IMR-90 (cell line): ENCODE results near the gene S100A3. TPM values are rescaled to one million over a fixed set of nuclear protein-coding genes. Genes with fewer than 3 reads are reported as not detected.

ENCODE experiments used
- ATAC-seq: fragments of 200-7000 bp; cut with Tn5 transposase; 2 replicates; pipeline ENCODE4 v1.9.1; 2020; ENCODE audit warnings: low read depth, mild to moderate bottlenecking, moderate library complexity
- BruUV-seq: library from RNA; stranded (reverse); fragments of 400-500 nt; replicated peaks from 2 replicates; lab custom pipeline; 2021; lab: Mats Ljungman, UMichigan
- CTCF ChIA-PET: fragments of 300-600 bp; formaldehyde crosslinking; extraction: SDS; loops from one replicate; lab custom pipeline; 2021; ENCODE audit warnings: antibody characterized with exemption; lab: Yijun Ruan, JAX
- POLR2A ChIA-PET: fragments of 300-600 bp; sonication (Branson Sonifier 250); formaldehyde crosslinking; loops from one replicate; lab custom pipeline; 2022; ENCODE audit warnings: antibody characterized with exemption; ENCODE audit not compliant: unreplicated experiment; lab: Charles Lee
- DNase-seq: peaks from one replicate; pipeline ENCODE4 v3.0.0; 2013
- H2AFZ ChIP-seq: replicated peaks from 2 replicates; pipeline ENCODE3; 2013; ENCODE audit warnings: low read length, mild to moderate bottlenecking; ENCODE audit not compliant: poor library complexity
- H2AK5ac ChIP-seq: 2 replicates; pipeline ENCODE4 v1.6.1; 2013; ENCODE audit warnings: low read depth, low read length, inconsistent platforms
- H2AK9ac ChIP-seq: replicated peaks from 2 replicates; pipeline ENCODE3; 2013; ENCODE audit warnings: mild to moderate bottlenecking, low read depth, low read length, moderate library complexity; ENCODE audit not compliant: poor library complexity
- H2BK120ac ChIP-seq: 2 replicates; pipeline ENCODE4 v1.6.1; 2013; ENCODE audit warnings: low read depth, low read length, inconsistent platforms
- H2BK15ac ChIP-seq: 3 replicates; pipeline ENCODE4 v1.6.1; 2013; ENCODE audit warnings: low read depth, low read length, inconsistent platforms
- H2BK20ac ChIP-seq: 2 replicates; pipeline ENCODE4 v1.6.1; 2013; ENCODE audit warnings: low read depth, mild to moderate bottlenecking, inconsistent platforms, low read length, moderate library complexity
- H2BK5ac ChIP-seq: 2 replicates; pipeline ENCODE4 v1.6.1; 2013; ENCODE audit warnings: mild to moderate bottlenecking, low read depth, low read length, inconsistent platforms; ENCODE audit not compliant: poor library complexity, severe bottlenecking
- H3K14ac ChIP-seq: replicated peaks from 2 replicates; pipeline ENCODE4 v1.6.1; 2013; ENCODE audit warnings: low read depth, low read length, inconsistent platforms
- H3K18ac ChIP-seq: 2 replicates; pipeline ENCODE4 v1.6.1; 2013; ENCODE audit warnings: low read depth, low read length, control low read depth
- H3K23ac ChIP-seq: 2 replicates; pipeline ENCODE4 v1.6.1; 2013; ENCODE audit warnings: low read depth, low read length, inconsistent platforms
- H3K27ac ChIP-seq: 2 replicates; pipeline ENCODE4 v1.5.1; 2013; ENCODE audit warnings: mild to moderate bottlenecking, control low read depth, low read length; ENCODE audit not compliant: insufficient read depth
- H3K27me3 ChIP-seq: 2 replicates; pipeline ENCODE4 v1.6.1; 2013; ENCODE audit warnings: low read length; ENCODE audit not compliant: control insufficient read depth, insufficient read depth
- H3K36me3 ChIP-seq: 2 replicates; pipeline ENCODE4 v1.6.1; 2013; ENCODE audit warnings: low read length, mixed read lengths; ENCODE audit not compliant: control insufficient read depth, insufficient read depth
- H3K4ac ChIP-seq: 2 replicates; pipeline ENCODE4 v1.6.1; 2013; ENCODE audit warnings: low read depth, low read length, inconsistent platforms
- H3K4me1 ChIP-seq: 2 replicates; pipeline ENCODE4 v1.6.1; 2013; ENCODE audit warnings: low read length, mixed read lengths; ENCODE audit not compliant: control insufficient read depth, insufficient read depth
- H3K4me2 ChIP-seq: 2 replicates; pipeline ENCODE4 v1.6.1; 2013; ENCODE audit warnings: low read depth, mild to moderate bottlenecking, control low read depth, low read length, moderate library complexity
- H3K4me3 ChIP-seq: 2 replicates; pipeline ENCODE4 v1.5.1; 2013; ENCODE audit warnings: low read depth, mild to moderate bottlenecking, control low read depth, low read length, moderate library complexity; ENCODE audit not compliant: insufficient read depth
- H3K56ac ChIP-seq: 2 replicates; pipeline ENCODE4 v1.6.1; 2013; ENCODE audit warnings: low read length, inconsistent platforms; ENCODE audit not compliant: insufficient read depth; ENCODE audit errors: extremely low read depth
- H3K79me1 ChIP-seq, 2 experiments: 2 replicates each; pipeline ENCODE4 v1.6.1; 2013; ENCODE audit warnings: low read length in 2 of 2, inconsistent platforms in 1 of 2, low read depth in 1 of 2
- H3K9ac ChIP-seq: 2 replicates; pipeline ENCODE4 v1.6.1; 2013; ENCODE audit warnings: low read depth, low read length, control low read depth
- H3K9me1 ChIP-seq: 2 replicates; pipeline ENCODE4 v1.6.1; 2013; ENCODE audit warnings: low read length, inconsistent platforms; ENCODE audit not compliant: insufficient read depth
- H3K9me3 ChIP-seq: 2 replicates; pipeline ENCODE4 v1.6.1; 2013; ENCODE audit warnings: low read length; ENCODE audit not compliant: control insufficient read depth, insufficient read depth
- H4K20me1 ChIP-seq: 2 replicates; pipeline ENCODE4 v1.6.1; 2013; ENCODE audit warnings: low read length, inconsistent platforms; ENCODE audit not compliant: insufficient read depth
- H4K5ac ChIP-seq: 2 replicates; pipeline ENCODE4 v1.6.1; 2013; ENCODE audit warnings: mild to moderate bottlenecking, low read depth, low read length, control low read depth
- H4K8ac ChIP-seq, 2 experiments: 2 replicates each; pipeline ENCODE4 v1.6.1; 2013; ENCODE audit warnings: low read depth in 2 of 2, low read length in 2 of 2, control low read depth in 1 of 2, inconsistent platforms in 1 of 2
- H4K91ac ChIP-seq: 2 replicates; pipeline ENCODE4 v1.6.1; 2013; ENCODE audit warnings: low read depth, low read length, inconsistent platforms; ENCODE audit not compliant: insufficient read depth
- CEBPB ChIP-seq: IDR thresholded peaks from 2 replicates; pipeline ENCODE4 v1.6.1; 2012; ENCODE audit warnings: low read depth, low read length, improper control_type of control experiment
- FOS ChIP-seq: fragments of 150-350 bp; IDR thresholded peaks from 2 replicates; pipeline ENCODE4 v1.6.1; 2016; ENCODE audit warnings: low read depth, low read length
- MAZ ChIP-seq: IDR thresholded peaks from 2 replicates; pipeline ENCODE4 v1.6.1; 2012; ENCODE audit warnings: low read depth, mild to moderate bottlenecking, low read length, improper control_type of control experiment, moderate library complexity, borderline replicate concordance
- POLR2A ChIP-seq: IDR thresholded peaks from 2 replicates; pipeline ENCODE4 v1.6.1; 2012; ENCODE audit warnings: mild to moderate bottlenecking, low read depth, low read length
- RCOR1 ChIP-seq: IDR thresholded peaks from 2 replicates; pipeline ENCODE4 v1.6.1; 2012; ENCODE audit warnings: mild to moderate bottlenecking, low read length, improper control_type of control experiment; ENCODE audit not compliant: insufficient replicate concordance
- WGBS, 2 experiments: methylation state at CpG; one replicate each; pipeline versions ENCODE4 v1.1.5 to v1.1.7; 2013; ENCODE audit warnings: missing lambda C conversion rate in 2 of 2; ENCODE audit not compliant: insufficient read length in 1 of 2; ENCODE audit errors: extremely low coverage in 2 of 2; 5-methylcytosine and 5-hydroxymethylcytosine counted together
- dilution Hi-C: fragments of 300-500 bp; cut with HindIII; formaldehyde crosslinking; loops from one replicate; pipeline ENCODE4 v1.14.3; 2018; ENCODE audit warnings: low sequenced_read_pairs; ENCODE audit not compliant: unreplicated experiment
- in situ Hi-C: fragments of 300-500 bp; cut with MboI; formaldehyde crosslinking; loops from 3 replicates; pipeline ENCODE4 v1.14.3; 2019; ENCODE audit warnings: low sequenced_read_pairs, inconsistent platforms, mixed read lengths
- intact Hi-C: fragments of 100-400 bp; cut with micrococcal nuclease; formaldehyde crosslinking; loops from 2 replicates; pipeline ENCODE4 v1.10.0; 2022
- polyA plus RNA-seq, 3 experiments: library from polyadenylated mRNA; depleted of rRNA; stranded (reverse); fragments of >200 nt; gene quantifications; 2 replicates each; pipeline ENCODE4 v1.2.3, GENCODE V29; 2012; ENCODE audit warnings: low replicate concordance in 1 of 3
- total RNA-seq: library from RNA; depleted of rRNA; stranded (reverse); fragments of >200 nt; gene quantifications from 2 replicates; pipeline ENCODE4 v1.2.3, GENCODE V29; 2012

The S100A3 gene
- total and polyA plus RNA-seq, 2 of the 4 experiments (the other 2 are of a cell fraction): 2.9 to 4.5 TPM

DNA sequence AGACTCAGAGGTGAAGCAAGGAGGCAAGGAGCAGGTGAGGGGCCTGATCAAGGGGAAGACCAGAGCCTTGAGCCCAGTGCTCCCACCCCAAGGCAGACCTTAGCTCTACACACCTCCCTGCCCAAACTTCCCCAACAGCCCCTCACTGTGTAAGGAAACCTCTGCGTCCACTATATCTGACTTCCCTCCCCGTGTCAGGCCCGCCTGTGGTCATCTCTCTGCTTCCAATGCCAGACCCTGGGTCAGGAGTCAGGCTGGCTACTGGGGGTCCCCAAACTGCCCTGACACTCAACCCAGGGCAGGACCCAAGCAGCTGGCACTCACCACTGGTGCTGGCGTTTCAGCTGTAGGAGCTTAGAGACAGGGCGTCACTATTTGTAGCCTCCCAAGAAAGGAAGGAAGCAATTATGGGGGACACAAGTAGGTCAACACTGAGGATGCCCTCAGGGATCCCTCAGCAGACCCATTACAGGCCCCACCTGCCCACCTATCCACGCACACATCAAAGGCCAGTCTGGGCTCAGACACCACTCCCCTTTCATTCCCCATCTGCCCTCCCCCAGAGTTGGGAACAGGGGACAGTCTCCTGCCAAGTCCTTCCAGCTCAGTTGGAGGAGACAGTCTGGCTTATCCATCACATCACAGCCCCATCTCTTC, 811 bp upstream of the S100A3 start:
- TF ChIP-seq RCOR1: no peak
- no peak for TF ChIP-seq FOS
- no peak for TF ChIP-seq MAZ
- TF ChIP-seq POLR2A: no peak
- TF ChIP-seq CEBPB: no peak
- Histone ChIP-seq H2AK5ac (peak overlapping the region; percentile 96), H4K20me1 (no peaks in the 10 kb centered on the region), H3K4me1 (peaks cover 45% of the 10 kb centered on the region), H2BK5ac (peak overlapping the region; percentile 42), H3K36me3 (no peaks in the 10 kb centered on the region), H3K18ac (peak overlapping the region; percentile 77), H3K4me3 (no peak overlapping the region), H3K4ac (peak overlapping the region; percentile 96), H3K9me3 (no peaks in the 10 kb centered on the region), H3K27ac (peak overlapping the region; percentile 5), H4K5ac (peak overlapping the region; percentile 50), H3K14ac (peak overlapping the region; percentile 35), H4K8ac (peak overlapping the region; percentile 36 to 87), H3K9me1 (peaks cover 62% of the 10 kb centered on the region), H2AFZ (peak overlapping the region; percentile 83), H3K56ac (peak overlapping the region; percentile 1; the same call in 1 of the 2 replicates), H2BK20ac (peak overlapping the region; percentile 94), H3K79me1 (peaks cover 0 to 30% of the 10 kb centered on the region in 2 experiments; a peak in 3 of 4 replicates), H3K23ac (peak overlapping the region; percentile 80; the same call in 1 of the 2 replicates), H4K91ac (peak overlapping the region; percentile 93), H2BK15ac (peak overlapping the region; percentile 90; the same call in 2 of the 3 replicates), H2AK9ac (peak overlapping the region; percentile 96), H3K4me2 (no peak overlapping the region), H3K9ac (peak overlapping the region; percentile 22; the same call in 1 of the 2 replicates), H2BK120ac (peak overlapping the region; percentile 97), H3K27me3 (no peaks in the 10 kb centered on the region)
- ATAC-seq (no peak), DNase-seq (no peak)
- ChIA-PET CTCF (interaction anchor here (1.2 kb wide), 1 partner anchor 18 kb away, joined by 4 read pairs; no protein-coding TSS in a partner anchor), POLR2A (interaction anchor here (1.6 kb wide), 2 partner anchors 14 kb away, joined by 4 to 14 read pairs; partner anchors contain the start of gene S100A6)
- WGBS, 2 experiments: 86% methylated on average over 1 of the region's 6 CpGs; no CpG with 5 or more reads in 1 of the 2 experiments
- intact Hi-C loops (loop anchor here (2.0 kb wide), 1 partner anchor 17 kb away; no protein-coding TSS in a partner anchor), dilution Hi-C loops (no loop called here), in situ Hi-C loops (loop anchor here (25.0 kb wide), 1 partner anchor 412 kb away; the partner anchor contains the start of genes CREB3L4, CRTC2 and SLC39A1)
- no TSS peak for BruUV-seq
